GM13976 (cell line): ENCODE data around the gene TLN1.

ENCODE experiments used
- DNase-seq: peaks from one replicate; pipeline ENCODE4 v3.0.0; 2012; ENCODE audit warnings: low spot score
- in situ Hi-C: fragments of 300-500 bp; cut with MboI; formaldehyde crosslinking; loops from one replicate; pipeline ENCODE4 v1.12.0; 2022; ENCODE audit warnings: low sequenced_read_pairs, mixed read lengths, inconsistent platforms; ENCODE audit not compliant: unreplicated experiment
- TF ChIP-seq, protein P1 (sequence below): IDR thresholded peaks from 2 replicates; pipeline ENCODE4 v1.5.1; 2012; ENCODE audit warnings: borderline replicate concordance, mild to moderate bottlenecking; ENCODE audit not compliant: insufficient read depth; ENCODE audit errors: extremely low read depth, missing control alignments, control extremely low read depth

Gene TLN1

GRCh38 chr9:35690294-35690613, 41.7 kb downstream of the TLN1 start:
- TF ChIP-seq, protein P1, sequence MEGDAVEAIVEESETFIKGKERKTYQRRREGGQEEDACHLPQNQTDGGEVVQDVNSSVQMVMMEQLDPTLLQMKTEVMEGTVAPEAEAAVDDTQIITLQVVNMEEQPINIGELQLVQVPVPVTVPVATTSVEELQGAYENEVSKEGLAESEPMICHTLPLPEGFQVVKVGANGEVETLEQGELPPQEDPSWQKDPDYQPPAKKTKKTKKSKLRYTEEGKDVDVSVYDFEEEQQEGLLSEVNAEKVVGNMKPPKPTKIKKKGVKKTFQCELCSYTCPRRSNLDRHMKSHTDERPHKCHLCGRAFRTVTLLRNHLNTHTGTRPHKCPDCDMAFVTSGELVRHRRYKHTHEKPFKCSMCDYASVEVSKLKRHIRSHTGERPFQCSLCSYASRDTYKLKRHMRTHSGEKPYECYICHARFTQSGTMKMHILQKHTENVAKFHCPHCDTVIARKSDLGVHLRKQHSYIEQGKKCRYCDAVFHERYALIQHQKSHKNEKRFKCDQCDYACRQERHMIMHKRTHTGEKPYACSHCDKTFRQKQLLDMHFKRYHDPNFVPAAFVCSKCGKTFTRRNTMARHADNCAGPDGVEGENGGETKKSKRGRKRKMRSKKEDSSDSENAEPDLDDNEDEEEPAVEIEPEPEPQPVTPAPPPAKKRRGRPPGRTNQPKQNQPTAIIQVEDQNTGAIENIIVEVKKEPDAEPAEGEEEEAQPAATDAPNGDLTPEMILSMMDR = no peak
- no peak for DNase-seq
- in situ Hi-C loops = no loop called here

GRCh38 chr9:35689542-35690293, 42.3 kb downstream of the TLN1 start, which contains the start of gene TPM2:
Gene TPM2 (minus strand): TSS chr9:35689925. CDS start chr9:35689817, 108 bp downstream.
- TF ChIP-seq, protein P1 = no peak
- peak; percentile 69 for DNase-seq
- in situ Hi-C loops = no loop called here

- in situ Hi-C loops = no loop called here
- no peak for DNase-seq
- TF ChIP-seq, protein P1 = no peak
Measured at GRCh38 chr9:35688558-35689541, 43.1 kb downstream of the TLN1 start.

GRCh38 chr9:35687972-35688557, 43.9 kb downstream of the TLN1 start:
- in situ Hi-C loops = no loop called here
- TF ChIP-seq, protein P1 = no peak
- DNase-seq = no peak

GRCh38 chr9:35687306-35687705, 44.7 kb downstream of the TLN1 start:
- DNase-seq = no peak
- TF ChIP-seq, protein P1 = no peak
- in situ Hi-C loops = no loop called here
